Esophagus squamous epithelium (tissue), 4 donors: ENCODE results near the gene IQCE.

Experiments used
- POLR2A ChIP-seq, 4 donors: fragments of 450-650 bp; IDR thresholded peaks; one replicate each; pipeline ENCODE4 v1.6.1; 2017; ENCODE audit warnings: antibody characterized with exemption in 4 of 4, mild to moderate bottlenecking in 4 of 4, moderate library complexity in 3 of 4
- TF ChIP-seq, protein P1 (sequence below), 6 experiments: fragments of 450-650 bp in 4 of 6; fragments of 200-600 bp in 2 of 6; sonication (generic) in 2 of 6; IDR thresholded peaks; one replicate each; pipeline ENCODE4 v1.5.1; 2016 to 2019; ENCODE audit warnings: antibody characterized with exemption in 6 of 6, mild to moderate bottlenecking in 4 of 6, moderate library complexity in 4 of 6

DNA sequence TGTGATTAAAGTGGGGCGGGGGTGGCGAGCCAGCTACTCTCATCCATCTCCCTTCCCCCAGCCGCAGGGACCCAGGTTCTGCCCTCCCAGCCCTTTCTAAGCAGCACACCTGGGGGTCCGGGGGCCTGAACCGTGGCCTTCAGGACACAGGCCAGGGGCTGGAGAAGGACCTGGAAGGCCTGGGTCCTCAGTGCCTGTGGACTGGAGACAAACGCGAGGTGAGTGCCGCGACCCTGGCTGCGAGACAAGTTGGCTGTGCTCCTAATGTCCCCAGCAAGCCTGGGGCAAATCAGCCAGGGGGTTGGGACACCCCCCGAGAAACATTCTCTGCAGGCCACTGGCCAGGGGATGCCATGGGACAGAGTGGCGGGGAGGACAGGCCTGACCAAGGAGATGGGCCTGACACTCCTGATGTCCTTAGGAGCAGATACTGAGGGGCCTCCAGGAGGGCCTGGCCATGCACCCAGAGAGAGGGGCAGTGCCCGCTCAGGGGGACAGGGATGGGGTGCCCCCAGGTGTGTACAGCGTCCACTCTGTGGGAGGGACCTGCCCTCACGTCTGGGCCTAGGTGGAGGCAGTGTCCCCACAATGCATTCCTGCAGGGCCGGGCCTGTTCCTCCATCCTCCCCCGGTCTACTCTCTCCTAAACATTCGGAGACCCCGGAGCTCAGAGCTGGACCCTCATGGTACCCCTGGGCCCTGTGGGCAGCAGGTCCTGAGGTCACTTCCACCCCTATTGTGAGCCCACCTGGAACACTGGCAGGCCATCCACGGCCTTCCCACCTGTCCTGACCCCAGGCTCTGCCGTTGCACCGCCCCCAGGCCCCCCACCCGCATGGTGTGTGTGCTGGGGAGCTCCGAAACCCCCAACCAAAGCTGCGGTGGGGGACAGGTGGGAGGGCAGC is 16.5 kb upstream of the IQCE start:
- TF ChIP-seq, protein P1, sequence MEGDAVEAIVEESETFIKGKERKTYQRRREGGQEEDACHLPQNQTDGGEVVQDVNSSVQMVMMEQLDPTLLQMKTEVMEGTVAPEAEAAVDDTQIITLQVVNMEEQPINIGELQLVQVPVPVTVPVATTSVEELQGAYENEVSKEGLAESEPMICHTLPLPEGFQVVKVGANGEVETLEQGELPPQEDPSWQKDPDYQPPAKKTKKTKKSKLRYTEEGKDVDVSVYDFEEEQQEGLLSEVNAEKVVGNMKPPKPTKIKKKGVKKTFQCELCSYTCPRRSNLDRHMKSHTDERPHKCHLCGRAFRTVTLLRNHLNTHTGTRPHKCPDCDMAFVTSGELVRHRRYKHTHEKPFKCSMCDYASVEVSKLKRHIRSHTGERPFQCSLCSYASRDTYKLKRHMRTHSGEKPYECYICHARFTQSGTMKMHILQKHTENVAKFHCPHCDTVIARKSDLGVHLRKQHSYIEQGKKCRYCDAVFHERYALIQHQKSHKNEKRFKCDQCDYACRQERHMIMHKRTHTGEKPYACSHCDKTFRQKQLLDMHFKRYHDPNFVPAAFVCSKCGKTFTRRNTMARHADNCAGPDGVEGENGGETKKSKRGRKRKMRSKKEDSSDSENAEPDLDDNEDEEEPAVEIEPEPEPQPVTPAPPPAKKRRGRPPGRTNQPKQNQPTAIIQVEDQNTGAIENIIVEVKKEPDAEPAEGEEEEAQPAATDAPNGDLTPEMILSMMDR (IDR thresholded peaks at IDR 0.05) = no peak
- no peak for TF ChIP-seq POLR2A (IDR thresholded peaks at IDR 0.05)
